ENCODE results near the gene SPATA6.
"Not testable (repeated sequence)": the region's sequence is repeated elsewhere in the genome, so short reads cannot be mapped to it uniquely, and the experiment has no call there.

SPATA6 gene

GRCh38 chr1:48356901-48357300 is 115.1 kb downstream of the SPATA6 start:
- no peak for DNase-seq (ENCODE audit: low read depth)

DNA sequence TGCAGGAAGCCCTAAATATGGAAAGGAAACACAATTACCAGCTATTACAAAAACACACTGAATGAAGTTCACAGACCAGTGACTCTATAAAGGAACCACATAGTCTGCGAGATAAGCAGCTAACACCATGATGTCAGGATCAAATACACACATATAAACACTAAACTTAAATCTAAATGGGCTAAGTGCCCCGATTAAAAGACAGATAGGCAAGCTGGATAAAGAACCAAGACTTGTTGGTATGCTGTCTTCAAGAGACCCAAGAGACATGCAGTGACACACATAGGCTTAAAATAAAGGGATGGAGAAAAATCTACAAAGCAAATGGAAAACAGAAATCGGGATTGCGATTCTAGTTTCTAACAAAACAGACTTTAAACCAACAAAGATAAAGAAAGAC is 127.6 kb downstream of the SPATA6 start:
- DNase-seq (ENCODE audit: low read depth): no peak

GRCh38 chr1:48341221-48341620 is 130.8 kb downstream of the SPATA6 start:
- DNase-seq (ENCODE audit: low read depth): no peak

GRCh38 chr1:48338257-48338656 is 133.7 kb downstream of the SPATA6 start:
- DNase-seq (ENCODE audit: low read depth): no peak

DNA sequence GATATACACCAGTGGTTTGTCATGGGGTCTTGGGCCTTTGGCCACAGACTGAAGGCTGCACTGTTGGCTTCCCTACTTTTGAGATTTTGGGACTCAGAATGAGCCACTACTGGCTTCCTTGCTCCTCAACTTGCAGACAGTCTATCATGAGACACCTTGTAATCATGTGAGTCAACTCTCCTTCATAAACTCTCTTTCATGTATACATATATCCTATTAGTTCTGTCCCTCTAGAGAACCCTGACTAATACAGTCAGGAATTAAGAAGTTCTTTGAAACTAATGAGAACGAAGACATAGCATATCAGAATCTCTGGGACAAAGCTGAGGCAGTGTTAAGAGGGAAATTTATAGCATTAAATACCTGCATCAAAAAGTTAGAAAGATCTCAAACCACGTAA is 138.7 kb downstream of the SPATA6 start:
- DNase-seq (ENCODE audit: low read depth): no peak

DNA sequence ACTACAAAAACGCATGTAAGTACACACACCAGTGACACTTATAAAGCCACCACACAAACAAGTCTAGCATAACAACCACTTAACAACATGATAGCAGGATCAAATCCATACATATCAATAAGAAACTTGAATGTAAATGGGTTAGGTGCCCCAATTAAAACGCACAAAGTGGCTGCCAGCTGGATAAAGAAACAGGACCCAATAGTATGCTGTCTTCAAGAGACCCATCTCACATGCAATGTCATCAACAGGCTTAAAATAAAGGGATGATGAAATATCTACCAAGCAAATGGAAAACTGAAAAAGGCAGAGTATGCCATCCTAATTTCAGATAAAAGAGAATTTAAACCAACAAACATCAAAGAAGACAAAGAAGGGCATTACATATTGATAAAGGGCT is 139.9 kb downstream of the SPATA6 start:
- DNase-seq (ENCODE audit: low read depth): no peak

- no peak for DNase-seq (ENCODE audit: low read depth)
Measured at GRCh38 chr1:48329905-48330304, 142.1 kb downstream of the SPATA6 start.

DNA sequence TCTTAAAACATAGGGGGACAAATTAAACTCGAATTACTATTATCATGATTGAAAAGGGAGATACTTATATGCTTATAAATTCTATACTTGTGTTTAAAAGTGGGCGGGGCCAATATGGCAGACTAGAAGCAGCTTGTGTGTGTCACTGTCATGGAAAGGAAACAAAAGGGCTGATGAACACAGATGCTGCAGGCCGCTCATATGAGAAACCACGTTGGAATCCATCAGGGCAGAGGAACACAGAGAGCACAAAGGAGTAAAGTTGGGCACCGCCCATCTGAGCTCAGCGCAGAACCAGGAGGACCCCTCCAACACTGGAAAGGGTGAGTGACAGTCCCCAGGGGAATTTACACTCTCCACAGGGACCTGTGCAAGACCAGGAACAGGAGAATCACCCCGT is 142.5 kb downstream of the SPATA6 start:
- DNase-seq (ENCODE audit: low read depth): no peak

GRCh38 chr1:48311829-48312228 is 160.2 kb downstream of the SPATA6 start:
- not testable (repeated sequence) for DNase-seq (ENCODE audit: low read depth)

- no peak for DNase-seq (ENCODE audit: low read depth)
Measured at GRCh38 chr1:48309564-48310082, 162.4 kb downstream of the SPATA6 start.

- no peak for DNase-seq (ENCODE audit: low read depth)
Measured at GRCh38 chr1:48302652-48303051, 169.4 kb downstream of the SPATA6 start.

- DNase-seq (ENCODE audit: low read depth): no peak
Measured at GRCh38 chr1:48294656-48295055, 177.3 kb downstream of the SPATA6 start.

DNA sequence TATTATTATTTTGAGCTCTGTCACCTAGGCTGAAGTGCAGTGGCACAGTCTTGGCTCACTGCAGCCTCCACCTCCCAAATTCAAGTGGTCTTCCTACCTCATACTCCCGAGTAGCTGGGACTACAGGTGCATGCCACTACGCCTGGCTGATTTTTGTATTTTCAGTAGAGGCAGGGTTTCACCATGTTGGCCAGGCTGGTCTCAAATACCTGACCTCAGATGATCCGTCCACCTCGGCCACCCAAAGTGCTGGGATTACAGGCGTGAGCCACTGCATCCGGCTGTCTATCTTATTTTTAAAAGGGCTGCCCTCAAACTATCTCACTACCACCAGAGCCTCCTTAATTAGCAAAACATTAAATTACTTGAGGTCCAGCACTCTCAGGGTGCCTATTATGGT is 177.9 kb downstream of the SPATA6 start:
- not testable (repeated sequence) for DNase-seq (ENCODE audit: low read depth)

- DNase-seq (ENCODE audit: low read depth): no peak
Measured at GRCh38 chr1:48292706-48293105, 179.3 kb downstream of the SPATA6 start.

DNA sequence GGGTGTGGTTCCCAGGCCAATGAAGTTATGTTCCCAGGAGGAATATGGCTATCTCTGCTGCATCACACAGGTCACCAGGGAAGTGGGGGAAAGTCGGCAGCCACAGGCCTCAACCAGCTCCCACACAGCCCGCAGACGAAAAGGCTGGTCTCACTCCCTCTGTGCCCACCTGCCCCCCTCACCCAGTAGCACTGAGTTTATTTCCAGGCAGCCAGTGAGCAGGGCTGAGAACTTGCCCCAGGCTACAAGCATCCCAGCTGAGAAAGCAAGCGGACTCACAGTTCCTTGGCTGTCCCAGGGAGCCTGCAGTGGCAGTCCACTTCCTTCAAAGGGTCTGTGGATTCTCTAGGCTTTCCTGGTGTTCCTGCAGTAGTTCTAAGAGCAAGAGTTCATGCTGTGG is 180.6 kb downstream of the SPATA6 start:
- DNase-seq (ENCODE audit: low read depth): no peak

- DNase-seq (ENCODE audit: low read depth): no peak
Measured at GRCh38 chr1:48285525-48285924, 186.5 kb downstream of the SPATA6 start.

DNA sequence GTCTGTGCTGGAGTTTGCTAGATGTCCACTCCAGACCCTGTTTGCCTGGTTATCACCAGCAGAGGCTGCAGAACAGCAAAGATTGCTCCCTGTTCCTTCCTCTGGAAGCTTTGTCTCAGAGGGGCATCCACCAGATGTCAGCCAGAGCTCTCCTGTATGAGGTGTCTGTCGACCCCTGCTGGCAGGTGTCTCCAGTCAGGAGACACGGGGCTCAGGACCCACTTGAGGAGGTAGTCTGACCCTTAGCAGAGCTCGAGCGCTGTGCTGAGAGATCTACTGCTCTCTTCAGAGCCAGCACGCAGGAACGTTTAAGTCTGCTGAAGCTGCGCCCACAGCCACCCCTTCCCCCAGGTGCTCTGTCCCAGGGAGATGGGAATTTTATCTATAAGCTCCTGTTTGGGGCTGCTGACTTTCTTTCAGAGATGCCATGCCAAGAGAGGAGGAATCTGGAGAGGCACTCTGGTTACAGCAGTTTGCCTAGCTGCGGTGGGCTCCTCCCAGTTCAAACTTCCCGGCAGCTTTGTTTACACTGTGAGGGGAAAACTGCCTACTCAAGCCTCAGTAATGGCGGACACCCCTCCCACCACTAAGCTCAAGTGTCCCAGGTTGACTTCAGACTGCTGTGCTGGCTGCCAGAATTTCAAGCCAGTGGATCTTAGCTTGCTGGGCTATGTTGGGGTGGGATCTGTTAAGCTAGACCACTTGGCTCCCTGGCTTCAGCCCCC is 187.1 kb downstream of the SPATA6 start:
- not testable (repeated sequence) for DNase-seq (ENCODE audit: low read depth)

GRCh38 chr1:48282329-48282728 is 189.7 kb downstream of the SPATA6 start:
- not testable (repeated sequence) for DNase-seq (ENCODE audit: low read depth)

GRCh38 chr1:48277437-48277836 is 194.6 kb downstream of the SPATA6 start:
- DNase-seq (ENCODE audit: low read depth): not testable (repeated sequence)

GRCh38 chr1:48266576-48266975 is 205.4 kb downstream of the SPATA6 start:
- DNase-seq (ENCODE audit: low read depth): no peak

DNA sequence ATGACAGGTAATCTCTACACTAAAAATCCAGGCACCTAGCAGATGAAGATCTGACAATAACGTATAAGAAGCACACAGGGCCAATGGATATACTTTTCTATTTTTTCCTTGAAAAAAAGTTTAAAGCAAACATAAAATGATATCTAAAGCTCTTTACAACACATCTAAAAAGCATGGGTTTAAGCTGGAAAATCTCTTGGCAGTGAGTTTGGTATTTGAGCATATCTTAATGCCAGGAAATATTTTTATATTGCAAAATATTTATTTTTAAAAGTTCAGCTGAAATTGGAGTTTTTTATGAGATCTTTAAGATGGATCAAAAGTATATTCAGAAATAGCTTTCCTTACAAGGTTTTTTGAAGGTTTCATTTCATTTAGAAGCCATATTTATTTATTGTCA is 209.0 kb downstream of the SPATA6 start:
- DNase-seq (ENCODE audit: low read depth): no peak

GRCh38 chr1:48261881-48262400 is 210.1 kb downstream of the SPATA6 start:
- DNase-seq (ENCODE audit: low read depth): no peak

GRCh38 chr1:48258106-48258505 is 213.9 kb downstream of the SPATA6 start:
- no peak for DNase-seq (ENCODE audit: low read depth)

DNA sequence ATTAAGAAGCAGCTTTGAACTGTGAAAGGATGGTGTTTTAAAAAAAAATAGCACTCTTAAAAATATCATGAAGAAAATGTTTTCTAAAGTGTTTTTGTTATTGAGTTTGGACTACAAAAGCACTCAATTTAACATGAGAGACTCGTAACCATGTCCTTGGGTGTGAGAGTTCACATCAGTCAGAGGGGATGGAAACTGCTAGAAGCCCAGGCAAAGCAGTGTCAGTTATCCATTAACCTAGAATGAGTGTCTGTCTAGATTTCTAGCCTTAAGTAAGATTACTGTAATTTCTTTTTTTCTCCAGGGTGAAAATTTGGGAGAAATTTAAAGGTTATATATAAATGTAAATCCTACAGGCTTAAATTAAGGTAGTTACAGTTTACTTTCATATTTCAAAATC is 217.8 kb downstream of the SPATA6 start:
- no peak for DNase-seq (ENCODE audit: low read depth)
